SU-DHL-6 (cell line): Measurements from ENCODE around the gene CPPED1.

ENCODE experiments used
- EZH2phosphoT487 ChIP-seq: fragments of 200-600 bp; sonication (generic), shearing (Covaris generic); conservative IDR thresholded peaks from 2 replicates; pipeline ENCODE4 v1.6.1; 2018; ENCODE audit warnings: mild to moderate bottlenecking, antibody characterized with exemption, low read length, moderate library complexity, mixed read lengths
- TF ChIP-seq, protein P1 (sequence below): fragments of 200-600 bp; sonication (generic); IDR thresholded peaks from one replicate; pipeline ENCODE4 v1.5.1; 2017; ENCODE audit warnings: antibody characterized with exemption, mild to moderate bottlenecking, low read length, moderate library complexity; ENCODE audit not compliant: insufficient read depth, poor library complexity, severe bottlenecking

DNA sequence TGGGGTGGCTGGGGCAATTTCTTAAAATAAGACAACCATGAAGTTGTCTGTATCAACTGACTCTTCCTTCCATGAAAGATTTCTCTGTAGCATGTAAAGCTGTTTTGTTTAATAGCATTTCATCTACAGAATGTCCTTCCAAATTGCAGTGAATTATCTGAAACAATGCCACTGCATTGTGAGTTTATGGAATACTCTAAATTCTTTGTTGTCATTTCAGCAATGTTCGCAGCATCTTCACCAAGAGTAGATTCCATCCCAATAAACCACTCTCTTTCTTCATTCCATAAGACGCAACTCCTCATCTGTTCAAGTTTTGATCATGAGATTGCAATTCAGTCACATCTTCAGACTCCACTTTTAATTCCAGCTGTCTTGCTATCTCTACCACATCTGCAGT lies 54.6 kb downstream of the CPPED1 start:
- TF ChIP-seq, protein P1, sequence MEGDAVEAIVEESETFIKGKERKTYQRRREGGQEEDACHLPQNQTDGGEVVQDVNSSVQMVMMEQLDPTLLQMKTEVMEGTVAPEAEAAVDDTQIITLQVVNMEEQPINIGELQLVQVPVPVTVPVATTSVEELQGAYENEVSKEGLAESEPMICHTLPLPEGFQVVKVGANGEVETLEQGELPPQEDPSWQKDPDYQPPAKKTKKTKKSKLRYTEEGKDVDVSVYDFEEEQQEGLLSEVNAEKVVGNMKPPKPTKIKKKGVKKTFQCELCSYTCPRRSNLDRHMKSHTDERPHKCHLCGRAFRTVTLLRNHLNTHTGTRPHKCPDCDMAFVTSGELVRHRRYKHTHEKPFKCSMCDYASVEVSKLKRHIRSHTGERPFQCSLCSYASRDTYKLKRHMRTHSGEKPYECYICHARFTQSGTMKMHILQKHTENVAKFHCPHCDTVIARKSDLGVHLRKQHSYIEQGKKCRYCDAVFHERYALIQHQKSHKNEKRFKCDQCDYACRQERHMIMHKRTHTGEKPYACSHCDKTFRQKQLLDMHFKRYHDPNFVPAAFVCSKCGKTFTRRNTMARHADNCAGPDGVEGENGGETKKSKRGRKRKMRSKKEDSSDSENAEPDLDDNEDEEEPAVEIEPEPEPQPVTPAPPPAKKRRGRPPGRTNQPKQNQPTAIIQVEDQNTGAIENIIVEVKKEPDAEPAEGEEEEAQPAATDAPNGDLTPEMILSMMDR, result no peak
- TF ChIP-seq EZH2phosphoT487, result no peak
